Mesothelial cell of epicardium (in vitro differentiated cells): ENCODE results near the gene EEFSEC. TPM values are rescaled to one million over a fixed set of nuclear protein-coding genes. Genes with fewer than 3 reads are reported as not detected.
A peak's percentile ranks its signal among the peaks of the same experiment; 100 is the strongest.

Experiments used
- DNase-seq, 2 experiments: peaks; one replicate each; pipeline ENCODE4 v3.0.0; 2021; ENCODE audit warnings: low spot score in 2 of 2; ENCODE audit not compliant: unreplicated experiment in 2 of 2
- H3K27ac Mint-ChIP-seq: 2 replicates; pipeline ENCODE4 v1.8.0; 2021; ENCODE audit warnings: mixed read lengths
- H3K27me3 Mint-ChIP-seq: 2 replicates; pipeline ENCODE4 v1.8.0; 2021; ENCODE audit warnings: low read depth, mixed read lengths
- H3K36me3 Mint-ChIP-seq: 2 replicates; pipeline ENCODE4 v1.8.0; 2021; ENCODE audit warnings: mixed read lengths
- H3K4me1 Mint-ChIP-seq: 2 replicates; pipeline ENCODE4 v1.8.0; 2021; ENCODE audit warnings: mixed read lengths
- H3K4me3 Mint-ChIP-seq: 2 replicates; pipeline ENCODE4 v1.8.0; 2021; ENCODE audit warnings: mild to moderate bottlenecking, moderate library complexity, mixed read lengths
- H3K9me3 Mint-ChIP-seq: 2 replicates; pipeline ENCODE4 v1.8.0; 2021; ENCODE audit warnings: mixed read lengths
- total RNA-seq: library from RNA; stranded (reverse); gene quantifications from 3 replicates; pipeline ENCODE4 v1.2.1, GENCODE V29; 2021
- TF ChIP-seq, protein P1 (sequence below): fragments of 200-600 bp; sonication (generic); IDR thresholded peaks from one replicate; pipeline ENCODE4 v1.5.0; 2021; ENCODE audit warnings: antibody characterized with exemption; ENCODE audit not compliant: unreplicated experiment

EEFSEC gene
- total RNA-seq, 1 donor from 2014 or later, result 19.4 TPM

DNA sequence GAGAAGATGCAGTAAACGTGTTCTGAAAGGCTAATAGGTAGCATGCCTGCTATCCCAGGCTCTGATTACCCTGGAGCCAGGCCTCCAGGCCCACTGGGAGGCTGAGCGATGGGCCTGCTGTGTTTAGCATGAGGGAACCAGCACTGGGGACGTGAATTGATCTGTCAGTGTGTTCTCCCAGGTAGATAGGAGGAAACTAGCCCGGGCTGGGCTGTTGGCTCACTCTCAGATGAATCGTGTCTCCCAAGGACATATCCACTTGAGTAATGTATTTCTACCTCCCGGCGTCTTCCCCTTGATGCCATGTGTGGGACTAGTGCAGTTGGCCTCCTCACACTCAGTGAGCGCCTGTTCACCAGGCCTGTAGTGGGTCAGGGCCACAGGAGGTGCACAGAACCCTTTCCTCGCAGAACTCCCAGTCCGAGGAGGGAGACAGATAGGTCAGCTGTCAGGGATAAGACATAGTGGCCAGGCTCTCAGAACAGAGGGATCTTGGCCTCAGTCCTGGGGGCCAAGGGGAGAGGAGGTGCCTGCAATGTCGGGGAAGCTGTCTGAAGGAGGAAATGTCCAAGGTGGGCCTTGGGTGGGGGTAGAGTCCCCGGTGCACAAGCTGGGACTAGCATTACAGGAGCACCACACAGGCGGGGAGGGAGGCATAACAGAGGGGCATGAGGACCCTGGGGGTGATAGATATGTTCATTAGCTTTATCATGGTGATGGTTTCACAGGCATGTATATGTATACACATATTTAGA lies 201.7 kb downstream of the EEFSEC start:
- TF ChIP-seq, protein P1, sequence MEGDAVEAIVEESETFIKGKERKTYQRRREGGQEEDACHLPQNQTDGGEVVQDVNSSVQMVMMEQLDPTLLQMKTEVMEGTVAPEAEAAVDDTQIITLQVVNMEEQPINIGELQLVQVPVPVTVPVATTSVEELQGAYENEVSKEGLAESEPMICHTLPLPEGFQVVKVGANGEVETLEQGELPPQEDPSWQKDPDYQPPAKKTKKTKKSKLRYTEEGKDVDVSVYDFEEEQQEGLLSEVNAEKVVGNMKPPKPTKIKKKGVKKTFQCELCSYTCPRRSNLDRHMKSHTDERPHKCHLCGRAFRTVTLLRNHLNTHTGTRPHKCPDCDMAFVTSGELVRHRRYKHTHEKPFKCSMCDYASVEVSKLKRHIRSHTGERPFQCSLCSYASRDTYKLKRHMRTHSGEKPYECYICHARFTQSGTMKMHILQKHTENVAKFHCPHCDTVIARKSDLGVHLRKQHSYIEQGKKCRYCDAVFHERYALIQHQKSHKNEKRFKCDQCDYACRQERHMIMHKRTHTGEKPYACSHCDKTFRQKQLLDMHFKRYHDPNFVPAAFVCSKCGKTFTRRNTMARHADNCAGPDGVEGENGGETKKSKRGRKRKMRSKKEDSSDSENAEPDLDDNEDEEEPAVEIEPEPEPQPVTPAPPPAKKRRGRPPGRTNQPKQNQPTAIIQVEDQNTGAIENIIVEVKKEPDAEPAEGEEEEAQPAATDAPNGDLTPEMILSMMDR, result no peak
- Mint-ChIP-seq H3K4me1 (peaks cover 43% of the 10 kb centered on the region), H3K9me3 (no peaks in the 10 kb centered on the region), H3K36me3 (peaks cover 9% of the 10 kb centered on the region), H3K27ac (peak overlapping the region; percentile 90), H3K27me3 (no peaks in the 10 kb centered on the region), H3K4me3 (no peak overlapping the region)
- DNase-seq, result no peak

DNA sequence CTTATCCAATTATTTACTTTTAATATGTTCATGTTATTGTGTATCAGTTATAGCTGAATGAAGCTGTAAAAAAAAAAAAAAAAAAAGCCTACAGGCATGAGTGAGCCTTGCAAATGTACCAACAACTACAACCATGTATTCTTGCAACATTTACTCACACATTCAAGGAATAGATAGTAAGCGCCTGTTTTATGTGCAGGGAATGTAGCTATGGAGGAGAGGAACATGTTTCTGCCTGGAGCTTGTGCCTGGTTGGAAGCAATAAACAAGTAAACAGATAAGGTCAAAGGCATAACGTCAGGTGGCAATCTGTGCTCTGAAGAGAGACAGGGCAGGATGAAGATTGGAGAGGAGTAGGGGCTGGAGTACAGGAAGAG lies 202.2 kb downstream of the EEFSEC start:
- Mint-ChIP-seq H3K9me3 (no peaks in the 10 kb centered on the region), H3K36me3 (peaks cover 9% of the 10 kb centered on the region), H3K27ac (peak overlapping the region; percentile 50), H3K4me3 (no peak overlapping the region), H3K4me1 (peaks cover 48% of the 10 kb centered on the region), H3K27me3 (no peaks in the 10 kb centered on the region)
- TF ChIP-seq, protein P1, result no peak
- no peak for DNase-seq

DNA sequence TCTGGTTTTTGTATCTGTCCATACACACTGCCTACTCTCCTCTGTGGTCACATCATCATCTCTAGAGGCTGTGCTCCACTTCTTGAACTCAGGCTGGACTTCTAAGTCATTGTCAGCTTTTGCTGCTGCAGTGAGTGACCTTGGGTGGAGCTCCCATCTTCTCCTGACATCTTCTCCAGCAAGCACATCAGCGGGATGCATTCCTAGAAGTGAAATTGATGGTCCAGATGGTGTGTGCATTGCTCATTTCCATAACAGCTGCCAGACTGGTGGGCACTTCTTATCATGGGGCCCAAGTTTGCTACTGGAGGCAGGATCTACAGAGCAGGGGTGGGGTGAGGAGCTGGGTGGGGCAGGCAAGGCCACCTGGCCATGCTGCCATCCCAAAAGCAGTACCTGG lies 203.5 kb downstream of the EEFSEC start:
- Mint-ChIP-seq H3K27ac (peak overlapping the region; percentile 36), H3K4me3 (no peak overlapping the region), H3K4me1 (peaks cover 60% of the 10 kb centered on the region), H3K36me3 (peaks cover 3% of the 10 kb centered on the region), H3K27me3 (no peaks in the 10 kb centered on the region), H3K9me3 (no peaks in the 10 kb centered on the region)
- TF ChIP-seq, protein P1, result no peak
- DNase-seq, result no peak

DNA sequence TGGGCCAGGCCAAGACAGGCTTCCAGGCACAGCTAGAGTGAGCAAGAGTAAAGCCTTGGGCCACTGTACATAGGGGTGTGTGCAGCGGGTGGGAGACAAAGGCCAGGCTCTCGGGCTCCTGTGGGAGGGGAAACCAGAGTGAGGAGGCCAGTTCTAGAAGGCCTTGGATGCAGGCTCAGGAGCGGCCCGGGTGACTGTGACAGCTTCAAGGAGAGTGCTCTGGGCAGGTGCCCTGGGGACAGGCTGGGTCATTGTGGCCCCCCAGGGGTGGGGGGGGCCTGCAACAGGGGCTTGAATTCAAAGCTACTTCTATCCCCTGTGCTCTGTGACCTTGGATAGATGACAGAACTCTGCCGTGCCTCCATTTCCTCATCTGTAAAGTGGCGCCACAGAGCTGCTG lies 204.3 kb downstream of the EEFSEC start:
- no peak overlapping the region for H3K4me3 Mint-ChIP-seq
- no peak for DNase-seq
- H3K27me3 Mint-ChIP-seq, result no peaks in the 10 kb centered on the region
- peaks cover 60% of the 10 kb centered on the region for H3K4me1 Mint-ChIP-seq
- H3K27ac Mint-ChIP-seq, result no peak overlapping the region
- peaks cover 3% of the 10 kb centered on the region for H3K36me3 Mint-ChIP-seq
- TF ChIP-seq, protein P1, result no peak
- no peaks in the 10 kb centered on the region for H3K9me3 Mint-ChIP-seq

DNA sequence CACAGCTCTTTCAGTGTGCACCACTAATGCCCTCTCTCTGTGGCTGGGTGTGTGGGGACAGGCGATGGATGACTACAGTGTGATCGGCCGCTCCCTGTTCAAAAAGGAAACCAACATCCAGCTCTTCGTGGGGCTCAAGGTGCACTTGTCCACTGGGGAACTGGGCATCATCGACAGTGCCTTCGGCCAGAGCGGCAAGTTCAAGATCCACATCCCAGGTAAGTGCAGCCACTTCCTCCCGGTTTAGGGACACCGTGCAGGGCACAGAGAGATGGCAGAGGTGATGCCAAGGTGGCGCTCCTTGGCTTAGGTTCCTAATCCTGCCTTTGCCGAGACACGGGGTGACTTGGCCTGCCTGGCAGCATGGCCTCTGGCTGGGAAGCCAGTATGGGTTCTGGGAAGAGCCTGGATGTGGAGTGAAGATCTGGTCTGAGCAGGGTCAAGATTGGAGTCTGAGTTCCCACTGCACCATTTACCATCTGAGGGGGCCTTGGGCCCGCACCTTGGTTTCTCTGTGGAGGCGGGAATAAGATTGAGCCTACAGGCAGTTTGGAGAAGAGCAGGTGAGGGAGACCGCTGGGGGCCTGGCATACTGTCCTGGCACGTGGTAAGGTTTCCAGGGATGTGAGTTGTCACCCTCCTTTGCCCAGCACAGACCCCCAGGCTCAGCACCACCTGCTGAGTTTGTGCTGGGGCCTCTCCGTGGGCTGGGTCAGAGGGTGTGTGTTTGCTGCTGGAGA lies 205.0 kb downstream of the EEFSEC start:
- DNase-seq, result no peak
- TF ChIP-seq, protein P1, result no peak
- Mint-ChIP-seq H3K4me3 (no peak overlapping the region), H3K27me3 (no peaks in the 10 kb centered on the region), H3K36me3 (peaks cover 3% of the 10 kb centered on the region), H3K27ac (no peak overlapping the region), H3K4me1 (peaks cover 59% of the 10 kb centered on the region), H3K9me3 (no peaks in the 10 kb centered on the region)
